HG03066 (cell line): Measurements from ENCODE around the gene BDH1.

ENCODE experiments used
- ATAC-seq: cut with Tn5 transposase; IDR thresholded peaks from one replicate; pipeline ENCODE4 v1.9.1; 2021; ENCODE audit warnings: low read depth; ENCODE audit not compliant: unreplicated experiment

Gene BDH1

DNA sequence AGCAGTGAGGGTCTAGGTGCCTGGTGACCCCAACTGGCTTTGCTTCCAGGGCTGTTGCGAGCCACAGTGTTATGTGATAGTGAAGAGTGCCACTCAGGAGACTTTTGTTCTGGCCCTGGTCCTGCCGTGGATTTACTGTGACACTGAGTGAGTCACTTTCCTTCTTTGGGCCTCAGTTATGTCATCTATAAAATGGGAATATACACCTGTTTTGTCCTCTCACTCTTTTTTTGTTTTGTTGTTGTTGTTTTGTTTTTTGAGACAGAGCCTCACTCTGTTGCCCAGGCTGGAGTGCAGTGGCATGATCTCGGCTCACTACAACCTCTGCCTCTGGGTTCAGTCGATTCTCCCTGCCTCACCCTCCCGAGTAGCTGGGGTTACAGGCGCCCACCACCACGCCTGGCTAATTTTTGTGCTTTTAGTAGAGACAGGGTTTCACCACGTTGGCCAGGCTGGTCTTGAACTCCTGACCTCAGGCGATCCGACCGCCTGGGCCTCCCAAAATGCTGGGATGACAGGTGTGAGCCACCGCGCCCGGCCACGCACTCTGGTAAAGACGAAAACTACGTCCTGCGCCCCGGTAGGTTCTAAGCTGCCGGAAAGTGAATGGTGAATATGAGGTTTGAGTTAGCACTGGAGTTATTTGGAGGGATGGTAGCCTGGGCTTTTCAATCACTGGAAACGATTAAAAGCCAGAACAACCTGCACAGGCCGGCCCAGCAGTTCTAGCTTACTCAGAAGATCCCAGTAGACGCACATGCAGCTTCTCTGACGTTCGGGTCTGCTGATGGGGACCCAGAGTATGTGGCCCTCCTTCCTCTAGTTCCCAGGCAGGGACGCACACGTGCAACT, 46.6 kb downstream of the BDH1 start:
- ATAC-seq, result no peak

DNA sequence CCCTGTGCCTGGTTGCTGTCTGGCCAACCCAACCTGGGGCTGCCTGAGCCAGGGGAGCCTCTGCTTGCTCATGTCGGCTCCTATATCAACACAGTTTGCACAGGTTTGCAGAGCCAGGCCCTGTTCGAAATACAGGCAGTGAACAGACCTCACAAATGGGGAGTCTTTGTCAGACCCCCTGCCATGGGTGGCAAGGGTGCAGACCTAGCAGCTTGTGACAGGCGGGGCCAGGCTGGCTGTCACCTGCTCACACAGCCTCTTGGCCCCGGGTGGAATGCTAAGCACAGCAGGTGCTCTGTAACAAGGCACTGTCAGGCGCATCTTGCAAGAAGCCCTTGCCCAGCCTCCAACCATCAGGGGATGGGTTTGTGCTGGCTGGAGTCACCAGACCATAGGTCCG, 47.3 kb downstream of the BDH1 start:
- no peak for ATAC-seq

DNA sequence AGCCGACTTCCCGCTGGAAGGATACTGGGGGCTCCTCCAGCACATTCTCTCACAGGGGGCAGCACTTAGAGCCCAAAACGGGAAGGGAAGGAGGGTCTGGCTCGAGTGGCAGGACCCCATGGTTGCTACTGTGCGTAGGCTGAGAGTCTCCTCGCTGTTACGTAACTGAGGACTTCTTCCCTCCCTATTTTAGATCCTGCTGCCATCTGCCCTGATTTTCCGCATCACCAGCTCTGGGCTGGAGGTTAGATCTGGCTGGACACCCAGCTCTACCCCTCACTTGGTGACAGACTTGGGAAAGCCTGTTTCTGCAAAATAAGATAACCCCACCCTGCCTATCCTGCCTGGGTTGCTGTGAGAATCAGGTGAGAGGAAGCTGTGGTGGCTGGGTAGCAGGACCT, 47.7 kb downstream of the BDH1 start:
- no peak for ATAC-seq

DNA sequence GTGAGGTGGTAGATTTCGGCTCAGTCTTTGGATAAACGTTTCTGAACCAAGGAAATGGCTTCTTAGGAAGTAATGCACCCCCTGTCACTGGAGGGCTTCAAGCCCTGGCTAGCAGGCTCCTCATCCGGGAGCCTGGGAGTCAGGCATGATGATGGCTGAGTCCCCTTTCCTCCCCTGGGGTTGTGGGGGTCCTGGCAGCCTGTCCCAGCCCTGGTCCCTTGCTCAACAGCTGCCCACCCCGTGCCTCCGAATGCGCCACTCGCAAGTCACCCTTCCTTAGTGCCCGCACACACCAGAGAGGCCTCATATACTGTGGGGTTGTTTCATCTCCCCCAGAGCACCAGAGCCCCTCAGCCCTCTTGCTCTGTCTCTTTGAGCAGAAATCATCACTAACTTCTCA, 48.2 kb downstream of the BDH1 start:
- ATAC-seq, result no peak

DNA sequence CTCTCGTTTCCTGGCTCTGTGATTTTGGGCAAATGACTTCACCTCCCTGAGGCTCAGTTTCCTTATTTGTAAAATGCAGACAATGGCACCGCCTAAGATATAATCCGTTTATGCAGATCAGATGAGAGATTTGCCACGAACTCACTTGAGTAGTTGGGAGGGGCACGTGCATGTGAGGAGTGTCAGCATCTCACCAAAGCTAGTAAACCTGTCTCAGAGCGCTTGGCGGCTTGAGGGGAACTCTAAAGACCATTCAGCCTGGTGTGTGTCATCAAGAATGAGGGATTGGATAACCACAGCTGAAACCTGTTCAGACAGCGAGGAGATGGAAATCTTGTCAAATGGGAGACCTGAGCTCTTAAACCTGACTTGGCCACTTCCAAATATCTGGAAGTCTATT, 48.7 kb downstream of the BDH1 start:
- no peak for ATAC-seq

DNA sequence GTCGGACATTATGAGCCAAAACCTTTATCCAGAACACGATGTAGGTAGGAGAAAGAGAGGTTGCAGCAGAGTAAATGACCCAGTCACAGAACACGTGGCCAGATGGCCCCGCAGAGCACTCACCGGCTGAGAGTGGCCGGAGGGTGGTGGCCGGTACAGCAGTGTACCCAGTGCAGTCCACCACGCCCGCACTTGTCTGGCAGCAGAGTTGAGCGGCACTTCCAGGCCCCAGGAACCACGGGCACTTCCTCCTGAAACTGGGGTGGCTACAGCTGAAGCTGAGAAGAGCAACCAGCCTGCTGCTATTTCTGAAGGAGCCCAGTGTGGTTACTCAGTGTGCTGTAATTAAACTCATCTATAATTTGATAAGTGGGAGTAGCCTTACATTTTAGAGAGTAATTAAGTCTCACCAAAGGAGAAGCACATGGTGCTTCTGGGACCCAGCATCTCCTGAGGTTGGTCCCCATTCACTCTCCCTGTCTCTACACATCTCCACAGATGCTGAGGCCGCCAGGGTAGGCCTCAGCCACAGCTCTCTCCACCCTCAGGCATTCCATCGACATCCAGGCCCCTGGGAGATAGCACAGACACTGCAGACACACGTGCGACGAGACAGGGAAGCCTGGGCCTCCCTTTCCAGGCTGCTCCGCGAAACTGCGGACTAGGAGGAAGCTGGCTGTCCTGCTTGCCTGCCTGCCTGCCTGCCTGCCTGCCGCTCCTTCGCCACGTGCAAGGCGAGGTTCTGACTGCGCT, 49.8 kb downstream of the BDH1 start:
- ATAC-seq, result no peak

DNA sequence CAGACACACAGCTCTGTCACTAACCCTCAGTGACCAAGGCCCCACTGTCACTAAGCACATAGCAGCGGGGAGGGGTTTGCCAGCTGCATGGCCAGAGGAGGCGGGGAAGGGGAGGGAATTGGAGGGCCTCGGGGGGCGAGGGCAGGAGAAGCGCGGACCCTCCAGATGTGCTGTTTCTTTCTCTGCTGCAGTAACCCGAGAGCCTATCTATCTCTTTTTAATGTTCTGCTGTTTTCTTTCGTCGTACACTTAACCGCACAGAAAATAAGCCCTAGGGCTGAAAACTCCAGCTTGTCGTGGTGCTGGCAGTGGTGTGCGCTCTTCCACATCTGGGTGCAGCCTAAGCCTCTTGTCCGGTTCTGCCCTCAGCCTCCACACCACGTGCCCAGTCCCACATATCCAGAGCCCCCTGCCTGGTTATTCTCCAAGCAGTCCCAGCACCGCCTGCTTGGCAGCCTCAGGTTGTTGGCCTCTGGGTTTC, 51.1 kb downstream of the BDH1 start:
- no peak for ATAC-seq

- ATAC-seq, result no peak
Observed at GRCh38 chr3:197504229-197504628, 51.5 kb downstream of the BDH1 start.

- no peak for ATAC-seq
Observed at GRCh38 chr3:197503652-197504051, 52.1 kb downstream of the BDH1 start.

DNA sequence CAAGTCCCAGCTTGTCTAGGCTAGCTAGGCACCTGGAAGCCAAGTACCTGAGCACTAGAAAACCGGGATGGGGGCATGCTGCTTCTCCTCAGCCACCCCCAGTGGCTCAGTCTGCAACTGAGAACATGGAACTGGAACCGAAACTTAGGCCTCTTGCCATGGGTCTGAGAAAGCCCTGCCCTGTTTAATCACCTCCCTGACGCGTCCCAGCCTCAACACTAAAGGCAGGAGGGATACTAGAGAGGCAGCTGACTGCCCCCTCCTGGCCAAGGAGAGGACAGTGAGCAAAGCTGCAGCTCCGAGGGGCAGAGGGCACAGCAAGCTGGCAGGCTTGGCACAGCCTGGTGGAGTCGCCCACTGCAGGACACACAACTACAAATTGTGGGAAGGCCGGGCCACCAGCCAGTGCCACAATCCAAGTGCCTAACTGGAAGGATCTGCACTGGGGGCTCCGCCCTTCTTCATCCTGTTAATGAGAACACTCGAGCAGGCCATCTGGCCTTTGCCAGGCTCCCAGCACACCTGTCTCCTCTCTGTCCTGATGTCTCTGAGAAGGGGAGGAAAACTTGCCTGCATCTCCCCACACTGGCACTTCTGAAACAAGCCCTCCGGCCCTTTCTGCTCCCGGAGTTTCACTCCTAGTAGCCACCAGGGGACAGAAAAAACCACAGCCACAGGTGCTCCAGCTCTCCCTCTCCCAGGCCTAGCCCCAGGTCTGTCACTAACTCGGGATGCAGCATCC, 53.7 kb downstream of the BDH1 start:
- no peak for ATAC-seq

DNA sequence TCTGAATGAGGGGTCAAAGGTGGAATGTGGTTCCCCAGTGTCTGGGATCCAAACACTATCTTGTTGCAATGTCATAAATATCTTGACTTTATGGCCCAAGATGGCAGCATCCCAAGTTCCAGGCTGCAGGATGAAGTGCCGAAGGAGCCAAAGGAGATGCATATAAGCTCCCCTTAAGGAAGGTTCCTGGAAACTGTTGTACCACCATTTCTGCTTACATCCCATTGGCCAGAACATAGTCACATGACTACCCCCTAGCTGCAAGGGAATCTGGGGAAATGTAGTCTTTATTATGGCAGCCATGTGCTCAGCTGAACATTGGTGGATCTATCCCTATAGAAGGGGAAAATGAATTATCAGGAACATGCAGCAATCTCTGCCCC, 54.3 kb downstream of the BDH1 start:
- no peak for ATAC-seq

- ATAC-seq, result no peak
Observed at GRCh38 chr3:197500812-197501211, 55.0 kb downstream of the BDH1 start.

DNA sequence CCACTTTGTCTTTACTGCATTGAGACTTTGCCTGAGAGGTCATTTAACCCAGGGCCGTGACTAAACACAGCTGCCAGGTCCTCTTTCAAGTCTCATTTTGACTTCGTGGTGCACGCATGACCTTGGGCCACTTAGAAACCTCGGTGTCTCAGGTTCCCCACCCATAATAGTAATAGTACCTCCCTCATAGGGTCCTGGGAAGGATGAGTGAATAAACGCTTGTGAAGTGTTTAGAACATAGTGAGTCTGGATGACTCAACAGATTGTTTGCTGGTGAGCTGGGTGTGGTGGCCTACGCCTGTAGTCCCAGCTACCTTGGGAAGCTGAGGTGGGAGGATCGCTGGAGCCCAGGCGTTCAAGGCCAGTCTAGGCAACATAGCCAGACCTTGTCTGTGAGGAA, 56.3 kb downstream of the BDH1 start:
- ATAC-seq, result no peak

- ATAC-seq, result no peak
Observed at GRCh38 chr3:197498499-197499241, 57.1 kb downstream of the BDH1 start.

DNA sequence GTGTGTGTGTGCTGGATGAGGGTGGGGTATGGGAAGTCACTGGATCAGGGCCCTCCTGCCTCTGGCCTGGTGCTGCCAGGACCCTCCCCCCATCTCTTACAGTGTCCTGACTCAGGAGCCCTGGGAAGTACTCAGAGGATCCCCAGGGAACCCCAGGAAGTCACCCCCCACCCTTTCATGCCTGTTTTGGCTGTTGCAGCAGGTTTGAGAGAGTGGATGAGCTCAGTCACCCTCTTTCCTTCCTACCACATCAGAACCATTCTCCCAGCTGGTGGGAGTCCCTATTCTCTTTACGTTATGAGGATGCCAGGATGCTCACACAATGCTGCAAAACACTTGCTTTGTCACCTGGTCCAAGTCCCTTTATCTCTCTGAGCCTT, 59.0 kb downstream of the BDH1 start:
- no peak for ATAC-seq

DNA sequence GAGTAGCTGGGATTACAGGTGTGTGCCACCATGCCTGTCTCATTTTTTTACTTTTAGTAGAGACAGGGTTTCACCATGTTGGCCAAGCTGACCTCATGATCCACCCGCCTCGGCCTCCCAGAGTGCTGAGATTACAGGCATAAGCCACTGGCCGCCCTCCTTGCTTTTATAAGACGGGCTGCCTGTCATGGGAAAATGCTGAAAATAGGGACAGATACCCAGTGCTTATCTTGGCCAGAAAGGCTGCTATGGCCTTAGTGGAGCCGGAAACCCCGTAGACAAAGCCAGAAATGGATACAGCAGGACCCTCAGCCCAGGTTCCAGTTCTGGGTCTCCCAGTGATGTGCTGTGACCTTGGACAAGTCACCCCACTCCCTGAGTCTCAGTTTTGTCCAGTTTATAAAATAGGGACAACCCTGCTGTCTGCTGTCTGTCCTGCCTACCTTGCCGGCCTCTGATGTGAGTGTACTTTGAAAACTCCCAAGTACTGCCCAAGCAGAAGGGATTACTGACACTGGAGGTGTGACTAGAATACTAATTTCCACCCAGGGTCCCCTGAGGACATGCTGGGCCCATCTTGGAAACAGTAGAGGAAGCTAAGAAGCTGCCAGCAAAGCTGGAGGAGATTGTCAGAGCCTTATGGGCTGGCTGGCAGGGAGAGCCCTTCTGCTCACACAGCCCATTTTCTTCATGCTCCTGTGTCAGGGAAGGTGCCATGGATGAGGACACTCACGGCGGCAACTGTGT, 59.6 kb downstream of the BDH1 start:
- ATAC-seq, result no peak

- no peak for ATAC-seq
Observed at GRCh38 chr3:197495499-197495898, 60.3 kb downstream of the BDH1 start.

DNA sequence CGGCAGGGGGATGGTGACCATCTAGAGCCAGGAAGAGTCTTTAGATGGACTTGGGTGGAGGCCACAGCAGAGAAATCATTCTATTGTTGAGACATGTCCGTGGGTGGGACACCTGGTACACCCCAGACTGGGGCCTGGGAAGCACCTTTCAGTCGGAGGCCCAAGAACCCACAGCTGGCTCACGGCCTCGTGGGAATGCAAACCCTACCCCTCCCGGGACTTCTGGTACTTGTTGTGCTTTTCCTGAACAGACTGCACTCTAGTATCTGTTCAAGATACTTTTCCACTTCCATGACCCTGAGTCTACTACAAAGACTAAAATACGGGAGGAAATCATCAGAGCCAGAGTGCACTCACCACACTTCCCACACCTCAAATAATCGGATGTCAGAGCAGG, 60.7 kb downstream of the BDH1 start:
- ATAC-seq, result no peak

DNA sequence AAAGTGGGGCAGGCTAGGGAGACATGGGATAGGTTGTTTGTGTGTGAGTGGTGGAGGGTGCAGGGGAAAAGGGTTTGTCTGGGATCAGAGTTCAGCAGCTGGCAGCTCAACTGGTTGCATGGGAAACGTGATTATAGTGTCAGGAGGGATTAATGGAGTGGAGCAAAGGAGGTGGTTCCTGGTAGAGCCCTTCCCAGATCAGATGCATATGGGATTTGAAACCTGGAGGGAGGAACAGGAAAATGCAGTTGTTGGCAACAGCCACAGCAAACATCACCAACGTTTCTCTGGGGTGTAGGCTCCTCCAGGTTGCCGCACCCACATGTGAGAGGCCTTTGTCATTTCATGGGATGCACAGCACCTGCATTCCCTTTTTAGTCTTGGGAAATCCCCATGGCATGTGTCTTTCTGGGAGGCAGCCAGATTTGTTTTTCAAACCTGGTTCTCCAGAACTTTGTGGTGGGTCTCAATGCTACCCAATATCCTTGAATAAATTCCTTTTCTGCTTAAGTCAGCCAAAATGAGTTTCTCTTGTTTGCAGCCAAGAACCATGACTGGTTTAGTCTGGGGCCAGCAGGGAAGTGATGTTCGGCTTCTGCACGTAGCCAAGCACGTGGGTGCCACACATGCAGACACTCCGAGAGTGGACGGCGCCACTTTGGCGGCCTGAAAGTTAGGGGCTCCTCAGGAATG, 61.3 kb downstream of the BDH1 start:
- ATAC-seq, result no peak
